HG02884 (cell line): Measurements from ENCODE around the gene TLE1.
"Not testable (repeated sequence)": the region's sequence is repeated elsewhere in the genome, so short reads cannot be mapped to it uniquely, and the experiment has no call there.

Source experiments
- ATAC-seq: cut with Tn5 transposase; IDR thresholded peaks from one replicate; pipeline ENCODE4 v1.9.1; 2021; ENCODE audit warnings: mild to moderate bottlenecking, moderate library complexity; ENCODE audit not compliant: unreplicated experiment

Gene TLE1

GRCh38 chr9:81653240-81653639, 36.1 kb downstream of the TLE1 start:
- no peak for ATAC-seq

- ATAC-seq = no peak
Observed at GRCh38 chr9:81652058-81652687, 37.2 kb downstream of the TLE1 start.

GRCh38 chr9:81650586-81651515, 38.5 kb downstream of the TLE1 start:
- no peak for ATAC-seq

- ATAC-seq = no peak
Observed at GRCh38 chr9:81649475-81650240, 39.7 kb downstream of the TLE1 start.

- ATAC-seq = no peak
Observed at GRCh38 chr9:81648891-81649290, 40.5 kb downstream of the TLE1 start.

GRCh38 chr9:81646337-81646736, 43.0 kb downstream of the TLE1 start:
- no peak for ATAC-seq

GRCh38 chr9:81644513-81644912, 44.8 kb downstream of the TLE1 start:
- not testable (repeated sequence) for ATAC-seq

GRCh38 chr9:81637276-81637675, 52.1 kb downstream of the TLE1 start:
- no peak for ATAC-seq

GRCh38 chr9:81636255-81636599, 53.1 kb downstream of the TLE1 start:
- ATAC-seq = no peak

- no peak for ATAC-seq
Observed at GRCh38 chr9:81635521-81636254, 53.7 kb downstream of the TLE1 start.

- ATAC-seq = no peak
Observed at GRCh38 chr9:81634915-81635516, 54.3 kb downstream of the TLE1 start.

GRCh38 chr9:81633952-81634854, 55.1 kb downstream of the TLE1 start:
- ATAC-seq = no peak

- ATAC-seq = no peak
Observed at GRCh38 chr9:81632599-81632998, 56.7 kb downstream of the TLE1 start.

- no peak for ATAC-seq
Observed at GRCh38 chr9:81631218-81631745, 58.1 kb downstream of the TLE1 start.

GRCh38 chr9:81629440-81629839, 59.9 kb downstream of the TLE1 start:
- ATAC-seq = no peak

- no peak for ATAC-seq
Observed at GRCh38 chr9:81628897-81629296, 60.5 kb downstream of the TLE1 start.

GRCh38 chr9:81627481-81627880, 61.9 kb downstream of the TLE1 start:
- ATAC-seq = no peak

GRCh38 chr9:81626511-81626910, 62.8 kb downstream of the TLE1 start:
- ATAC-seq = no peak

- ATAC-seq = no peak
Observed at GRCh38 chr9:81625969-81626368, 63.4 kb downstream of the TLE1 start.
